HCT116 (cell line): ENCODE data around the gene PPM1F. TPM values are rescaled to one million over a fixed set of nuclear protein-coding genes. Genes with fewer than 3 reads are reported as not detected.

Experiments used
- ATAC-seq: fragments of 200-7000 bp; cut with Tn5 transposase; 2 replicates; pipeline ENCODE4 v1.9.1; 2020; ENCODE audit warnings: mild to moderate bottlenecking, moderate library complexity
- BruUV-seq: library from RNA; stranded (reverse); fragments of 400-500 nt; replicated peaks from 2 replicates; lab custom pipeline; 2021; lab: Mats Ljungman, UMichigan
- CTCF ChIA-PET: fragments of 300-600 bp; sonication (Branson Sonifier 250); formaldehyde crosslinking; loops from one replicate; lab custom pipeline; 2021; ENCODE audit warnings: antibody characterized with exemption; lab: Charles Lee
- POLR2A ChIA-PET: fragments of 300-600, 350-600 bp; sonication (Branson Sonifier 250); formaldehyde crosslinking; loops from one replicate; lab custom pipeline; 2021; ENCODE audit warnings: antibody characterized with exemption; lab: Charles Lee
- RAD21 ChIA-PET, 2 experiments: fragments of 300-600 bp; sonication (Branson Sonifier 250); formaldehyde crosslinking; loops; one replicate each; lab custom pipeline; 2023; ENCODE audit warnings: low total read pairs in 2 of 2; ENCODE audit not compliant: uncharacterized antibody in 2 of 2, unreplicated experiment in 2 of 2, low non-redundant PET in 1 of 2; lab: Charles Lee
- DNase-seq: peaks from one replicate; pipeline ENCODE4 v3.0.0-alpha.2; 2010; ENCODE audit warnings: low read depth, low spot score
- H2AFZ ChIP-seq: fragments of 200-600 bp; shearing (Covaris generic), sonication (generic); 2 replicates; pipeline ENCODE4 v1.6.1; 2017; ENCODE audit warnings: low read depth, mixed run types, mixed read lengths, antibody characterized with exemption, low read length; ENCODE audit not compliant: poor library complexity, severe bottlenecking
- H3K27ac ChIP-seq: 2 replicates; pipeline ENCODE4 v1.5.1; 2012; ENCODE audit warnings: low read depth, low read length
- H3K27me3 ChIP-seq: fragments of 200-600 bp; sonication (generic); 2 replicates; pipeline ENCODE4 v1.6.1; 2016; ENCODE audit warnings: mixed run types, low read length, mixed read lengths; ENCODE audit not compliant: insufficient read depth
- H3K36me3 ChIP-seq, 2 experiments: fragments of 200-500 bp in 1 of 2; fragments of 200-600 bp in 1 of 2; sonication (Bioruptor generic) in 1 of 2; sonication (generic) in 1 of 2; 2 replicates each; pipeline versions ENCODE4 v1.5.1 to v1.6.1; 2014 to 2016; ENCODE audit warnings: low read length in 2 of 2, inconsistent platforms in 1 of 2, mixed read lengths in 1 of 2, mixed run types in 1 of 2; ENCODE audit not compliant: insufficient read depth in 2 of 2, control insufficient read depth in 1 of 2
- H3K4me1 ChIP-seq, 2 experiments: fragments of 200-600 bp in 1 of 2; sonication (generic) in 1 of 2; 2 replicates each; pipeline versions ENCODE4 v1.5.1 to v1.6.1; 2012 to 2017; ENCODE audit warnings: low read length in 2 of 2, inconsistent platforms in 1 of 2, mild to moderate bottlenecking in 1 of 2, mixed read lengths in 1 of 2, mixed run types in 1 of 2, moderate library complexity in 1 of 2; ENCODE audit not compliant: insufficient read depth in 2 of 2, control insufficient read depth in 1 of 2
- H3K4me2 ChIP-seq: fragments of 200-600 bp; sonication (generic); 2 replicates; pipeline ENCODE4 v1.6.1; 2017; ENCODE audit warnings: mixed run types, low read length, mixed read lengths
- H3K4me3 ChIP-seq, 2 experiments: fragments of 200-600 bp in 1 of 2; sonication (generic) in 1 of 2; replicated peaks in 1 of 2; 2 replicates each; pipeline ENCODE4 v1.5.1; 2011 to 2016; ENCODE audit warnings: low read length in 2 of 2, control low read depth in 1 of 2, low read depth in 1 of 2, mild to moderate bottlenecking in 1 of 2, mixed read lengths in 1 of 2, mixed run types in 1 of 2
- H3K79me2 ChIP-seq: fragments of 200-600 bp; sonication (generic); 2 replicates; pipeline ENCODE4 v1.6.1; 2017; ENCODE audit warnings: mild to moderate bottlenecking, mixed run types, low read length, moderate library complexity, mixed read lengths; ENCODE audit not compliant: insufficient read depth
- H3K9ac ChIP-seq: fragments of 200-600 bp; sonication (generic); 2 replicates; pipeline ENCODE4 v1.6.1; 2016; ENCODE audit warnings: low read length, mixed read lengths
- H3K9me2 ChIP-seq: fragments of 200-600 bp; sonication (generic), shearing (Covaris generic); 2 replicates; pipeline ENCODE4 v1.6.1; 2017; ENCODE audit warnings: mixed run types, mild to moderate bottlenecking, moderate library complexity; ENCODE audit not compliant: insufficient read depth
- H3K9me3 ChIP-seq, 2 experiments: fragments of 200-500 bp in 1 of 2; fragments of 200-600 bp in 1 of 2; sonication (Bioruptor generic) in 1 of 2; sonication (generic) in 1 of 2; 2 replicates each; pipeline ENCODE4 v1.6.1; 2014 to 2017; ENCODE audit warnings: low read length in 2 of 2, mixed read lengths in 2 of 2, inconsistent platforms in 1 of 2, low read depth in 1 of 2, mild to moderate bottlenecking in 1 of 2, mixed run types in 1 of 2, moderate library complexity in 1 of 2; ENCODE audit not compliant: control insufficient read depth in 1 of 2, insufficient read depth in 1 of 2
- H4K20me1 ChIP-seq: fragments of 200-600 bp; sonication (generic), shearing (Covaris generic); 2 replicates; pipeline ENCODE4 v1.6.1; 2017; ENCODE audit warnings: mixed run types, mild to moderate bottlenecking, moderate library complexity; ENCODE audit not compliant: insufficient read depth
- CEBPB ChIP-seq: IDR thresholded peaks from 2 replicates; pipeline ENCODE4 v1.6.1; 2012; ENCODE audit warnings: low read depth
- EZH2phosphoT487 ChIP-seq: fragments of 200-600 bp; IDR thresholded peaks from 2 replicates; pipeline ENCODE4 v1.6.1; 2018; ENCODE audit warnings: antibody characterized with exemption, borderline replicate concordance
- POLR2A ChIP-seq: IDR thresholded peaks from 2 replicates; pipeline ENCODE4 v1.7.0; 2011; ENCODE audit warnings: borderline replicate concordance; ENCODE audit not compliant: insufficient read depth, insufficient read length; ENCODE audit errors: extremely low read depth
- POLR2AphosphoS5 ChIP-seq: IDR thresholded peaks from 2 replicates; pipeline ENCODE4 v1.6.1; 2011; ENCODE audit warnings: mild to moderate bottlenecking, low read depth, low read length, moderate library complexity
- RAD21 ChIP-seq: IDR thresholded peaks from 2 replicates; pipeline ENCODE4 v1.6.1; 2012; ENCODE audit warnings: low read depth, mild to moderate bottlenecking
- SIN3A ChIP-seq: IDR thresholded peaks from 2 replicates; pipeline ENCODE4 v1.6.1; 2012; ENCODE audit warnings: low read depth
- SP1 ChIP-seq: IDR thresholded peaks from 2 replicates; pipeline ENCODE4 v1.6.1; 2012; ENCODE audit warnings: low read depth
- SRF ChIP-seq: IDR thresholded peaks from 2 replicates; pipeline ENCODE4 v1.6.1; 2012; ENCODE audit warnings: low read depth
- intact Hi-C: fragments of 100-400 bp; cut with micrococcal nuclease; formaldehyde crosslinking; loops from 2 replicates; pipeline ENCODE4 v1.10.0; 2022
- total RNA-seq: library from RNA; stranded (reverse); gene quantifications from one replicate; pipeline ENCODE4 v1.2.1, GENCODE V29; 2021; ENCODE audit not compliant: unreplicated experiment
- TF ChIP-seq, protein P1 (sequence below): IDR thresholded peaks from 2 replicates; pipeline ENCODE4 v1.6.1; 2012
- TF ChIP-seq, protein P2 (sequence below), 3 experiments: fragments of 200-600 bp in 1 of 3; sonication (generic) in 1 of 3; IDR thresholded peaks in 2 of 3; conservative IDR thresholded peaks in 1 of 3; 2 replicates each; pipeline ENCODE4 v1.5.1; 2012 to 2017; ENCODE audit warnings: low read depth in 2 of 3, low read length in 2 of 3, antibody characterized with exemption in 1 of 3, borderline replicate concordance in 1 of 3, control low read depth in 1 of 3, mild to moderate bottlenecking in 1 of 3, mixed read lengths in 1 of 3, mixed run types in 1 of 3, moderate library complexity in 1 of 3; ENCODE audit not compliant: insufficient read depth in 1 of 3
- TF ChIP-seq, protein P3 (sequence below): IDR thresholded peaks from 2 replicates; pipeline ENCODE4 v1.6.1; 2012
- TF ChIP-seq, protein P4 (sequence below): IDR thresholded peaks from 2 replicates; pipeline ENCODE4 v1.6.1; 2011; ENCODE audit warnings: mild to moderate bottlenecking, low read length, moderate library complexity; ENCODE audit not compliant: insufficient replicate concordance; ENCODE audit errors: extremely low read depth

The PPM1F gene
- total RNA-seq, 1 experiment from 2014 or later: 27.3 TPM

DNA sequence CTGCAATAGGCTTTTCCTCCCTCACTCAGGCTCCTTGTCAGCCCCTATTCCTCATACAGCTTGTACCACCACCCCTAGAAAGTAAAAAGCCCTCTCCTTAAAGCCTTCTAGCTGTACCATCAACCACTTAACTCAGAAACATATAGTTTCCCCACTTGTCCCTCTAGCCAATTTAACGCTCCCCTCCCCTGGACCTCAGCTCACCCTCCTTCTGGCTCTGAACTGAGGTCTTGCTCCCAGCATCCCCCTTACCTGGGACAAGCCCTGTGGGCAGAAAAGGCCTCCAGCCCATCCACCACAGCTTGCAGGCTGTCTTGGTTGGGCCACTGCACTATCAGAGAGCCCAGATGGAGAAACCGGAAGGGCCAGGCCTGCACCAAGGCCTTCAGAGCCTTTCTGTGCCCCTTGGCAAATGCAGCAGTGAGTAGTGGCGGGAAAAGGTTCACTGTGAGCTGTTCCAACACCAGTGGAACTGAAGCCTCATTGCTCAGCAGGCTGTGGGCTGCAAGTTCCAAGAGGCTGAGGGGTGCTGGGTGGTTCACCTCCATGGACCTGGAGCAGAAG, 42.3 kb upstream of the PPM1F start:
- peaks cover 5% of the 10 kb centered on the region; the same call in 1 of the 2 replicates for H3K27me3 ChIP-seq
- H3K4me2 ChIP-seq: no peak overlapping the region
- H2AFZ ChIP-seq: no peak overlapping the region
- intact Hi-C loops: no loop called here
- no peaks in the 10 kb centered on the region for H3K9me2 ChIP-seq
- DNase-seq (no peak), ATAC-seq (no peak)
- no peaks in the 10 kb centered on the region for H3K36me3 ChIP-seq
- CTCF ChIA-PET: no interaction called here
- POLR2A ChIA-PET: no interaction called here
- no TSS peak for BruUV-seq
- no peak overlapping the region for H3K27ac ChIP-seq
- RAD21 ChIA-PET: no interaction called here
- no peak overlapping the region for H3K9ac ChIP-seq
- TF ChIP-seq POLR2A (no peak), RAD21 (no peak), CEBPB (no peak), SRF (no peak), SIN3A (no peak), POLR2AphosphoS5 (no peak)
- TF ChIP-seq, protein P1, sequence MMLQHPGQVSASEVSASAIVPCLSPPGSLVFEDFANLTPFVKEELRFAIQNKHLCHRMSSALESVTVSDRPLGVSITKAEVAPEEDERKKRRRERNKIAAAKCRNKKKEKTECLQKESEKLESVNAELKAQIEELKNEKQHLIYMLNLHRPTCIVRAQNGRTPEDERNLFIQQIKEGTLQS: no peak
- TF ChIP-seq, all 23 proteins: peak for 0
- Histone ChIP-seq H3K9me3 (no peaks in the 10 kb centered on the region), H3K4me3 (no peak overlapping the region), H3K4me1 (no peaks in the 10 kb centered on the region), H3K79me2 (no peaks in the 10 kb centered on the region), H4K20me1 (no peaks in the 10 kb centered on the region)

DNA sequence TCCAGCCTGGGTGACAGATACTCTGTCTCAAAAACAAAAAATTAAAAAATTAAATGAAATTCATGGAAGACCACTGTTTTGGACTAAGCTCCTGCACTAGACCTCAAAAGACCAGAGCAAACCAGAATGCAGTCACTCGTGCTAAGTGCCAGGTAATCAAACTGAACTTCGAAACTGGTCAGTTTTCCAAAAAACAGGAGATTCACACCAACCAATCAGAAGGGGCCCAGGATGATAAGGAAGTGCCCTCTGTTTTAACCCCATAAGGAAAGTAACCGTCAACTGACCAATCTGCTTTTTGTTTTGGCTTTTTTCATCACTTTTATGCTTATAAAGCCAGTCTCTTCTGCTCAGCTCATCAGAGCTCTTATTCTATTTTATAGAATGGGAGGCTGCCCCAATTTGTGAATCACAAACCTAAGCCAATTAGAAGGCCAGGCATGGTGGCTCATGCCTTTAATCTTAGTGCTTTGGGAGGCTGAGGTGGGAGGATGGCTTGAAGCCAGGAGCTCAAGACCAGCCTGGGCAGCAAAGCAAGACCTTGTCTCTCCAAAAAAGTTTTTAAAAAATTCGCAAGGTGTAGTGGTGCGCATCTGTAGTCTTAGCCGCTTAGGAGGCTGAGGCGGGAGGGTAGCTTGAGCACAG, 40.1 kb upstream of the PPM1F start:
- ChIA-PET RAD21 (no interaction called here), CTCF (interaction anchor here (2.1 kb wide), 1 partner anchor 8 kb away, joined by 5 read pairs; no protein-coding TSS in a partner anchor), POLR2A (interaction anchor here (0.9 kb wide), 1 partner anchor 11 kb away, joined by 3 read pairs; the partner anchor contains the start of gene TOP3B)
- ATAC-seq (no peak), DNase-seq (no peak)
- no peaks in the 10 kb centered on the region for H3K36me3 ChIP-seq
- no peak overlapping the region for H2AFZ ChIP-seq
- no peaks in the 10 kb centered on the region for H3K9me2 ChIP-seq
- TF ChIP-seq, protein P2, sequence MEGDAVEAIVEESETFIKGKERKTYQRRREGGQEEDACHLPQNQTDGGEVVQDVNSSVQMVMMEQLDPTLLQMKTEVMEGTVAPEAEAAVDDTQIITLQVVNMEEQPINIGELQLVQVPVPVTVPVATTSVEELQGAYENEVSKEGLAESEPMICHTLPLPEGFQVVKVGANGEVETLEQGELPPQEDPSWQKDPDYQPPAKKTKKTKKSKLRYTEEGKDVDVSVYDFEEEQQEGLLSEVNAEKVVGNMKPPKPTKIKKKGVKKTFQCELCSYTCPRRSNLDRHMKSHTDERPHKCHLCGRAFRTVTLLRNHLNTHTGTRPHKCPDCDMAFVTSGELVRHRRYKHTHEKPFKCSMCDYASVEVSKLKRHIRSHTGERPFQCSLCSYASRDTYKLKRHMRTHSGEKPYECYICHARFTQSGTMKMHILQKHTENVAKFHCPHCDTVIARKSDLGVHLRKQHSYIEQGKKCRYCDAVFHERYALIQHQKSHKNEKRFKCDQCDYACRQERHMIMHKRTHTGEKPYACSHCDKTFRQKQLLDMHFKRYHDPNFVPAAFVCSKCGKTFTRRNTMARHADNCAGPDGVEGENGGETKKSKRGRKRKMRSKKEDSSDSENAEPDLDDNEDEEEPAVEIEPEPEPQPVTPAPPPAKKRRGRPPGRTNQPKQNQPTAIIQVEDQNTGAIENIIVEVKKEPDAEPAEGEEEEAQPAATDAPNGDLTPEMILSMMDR (IDR thresholded peaks at IDR 0.05 in 2 of 3, conservative IDR thresholded peaks at IDR 0.05 in 1 of 3; ENCODE audit: borderline replicate concordance in 1 of 3, insufficient read depth in 1 of 3, low read depth in 2 of 3, low read length in 2 of 3): no peak
- TF ChIP-seq, protein P3, sequence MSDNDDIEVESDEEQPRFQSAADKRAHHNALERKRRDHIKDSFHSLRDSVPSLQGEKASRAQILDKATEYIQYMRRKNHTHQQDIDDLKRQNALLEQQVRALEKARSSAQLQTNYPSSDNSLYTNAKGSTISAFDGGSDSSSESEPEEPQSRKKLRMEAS: no peak
- TF ChIP-seq SP1 (no peak), POLR2A (no peak), EZH2phosphoT487 (no peak)
- TF ChIP-seq, protein P4, sequence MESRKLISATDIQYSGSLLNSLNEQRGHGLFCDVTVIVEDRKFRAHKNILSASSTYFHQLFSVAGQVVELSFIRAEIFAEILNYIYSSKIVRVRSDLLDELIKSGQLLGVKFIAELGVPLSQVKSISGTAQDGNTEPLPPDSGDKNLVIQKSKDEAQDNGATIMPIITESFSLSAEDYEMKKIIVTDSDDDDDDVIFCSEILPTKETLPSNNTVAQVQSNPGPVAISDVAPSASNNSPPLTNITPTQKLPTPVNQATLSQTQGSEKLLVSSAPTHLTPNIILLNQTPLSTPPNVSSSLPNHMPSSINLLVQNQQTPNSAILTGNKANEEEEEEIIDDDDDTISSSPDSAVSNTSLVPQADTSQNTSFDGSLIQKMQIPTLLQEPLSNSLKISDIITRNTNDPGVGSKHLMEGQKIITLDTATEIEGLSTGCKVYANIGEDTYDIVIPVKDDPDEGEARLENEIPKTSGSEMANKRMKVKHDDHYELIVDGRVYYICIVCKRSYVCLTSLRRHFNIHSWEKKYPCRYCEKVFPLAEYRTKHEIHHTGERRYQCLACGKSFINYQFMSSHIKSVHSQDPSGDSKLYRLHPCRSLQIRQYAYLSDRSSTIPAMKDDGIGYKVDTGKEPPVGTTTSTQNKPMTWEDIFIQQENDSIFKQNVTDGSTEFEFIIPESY: no peak
- no peaks in the 10 kb centered on the region for H4K20me1 ChIP-seq
- no peak overlapping the region for H3K27ac ChIP-seq
- no peaks in the 10 kb centered on the region for H3K9me3 ChIP-seq
- no peaks in the 10 kb centered on the region for H3K79me2 ChIP-seq
- no peaks in the 10 kb centered on the region for H3K4me1 ChIP-seq
- no peak overlapping the region for H3K4me2 ChIP-seq
- no TSS peak for BruUV-seq
- no peaks in the 10 kb centered on the region for H3K27me3 ChIP-seq
- intact Hi-C loops: no loop called here
- H3K9ac ChIP-seq: no peak overlapping the region
- no peak overlapping the region for H3K4me3 ChIP-seq
